Caki2 (cell line): ENCODE results near the gene NR1I3. TPM values are rescaled to one million over a fixed set of nuclear protein-coding genes. Genes with fewer than 3 reads are reported as not detected.

Experiments
- DNase-seq: peaks from one replicate; pipeline ENCODE4 v3.0.0-alpha.2; 2015; ENCODE audit warnings: low read depth
- in situ Hi-C: cut with HindIII; loops from 2 replicates; pipeline ENCODE4 v1.10.0; 2016; ENCODE audit warnings: low sequenced_read_pairs, low pct_unique_long_range_greater_than_20kb, mixed read lengths
- total RNA-seq: library from RNA; depleted of rRNA; stranded (reverse); fragments of >200 nt; shearing (Covaris generic); gene quantifications from 2 replicates; pipeline ENCODE4 v1.2.3, GENCODE V29; 2014; ENCODE audit warnings: low replicate concordance; rRNA removed

Gene NR1I3
- total RNA-seq, 1 experiment from 2014 or later, result not detected

DNA sequence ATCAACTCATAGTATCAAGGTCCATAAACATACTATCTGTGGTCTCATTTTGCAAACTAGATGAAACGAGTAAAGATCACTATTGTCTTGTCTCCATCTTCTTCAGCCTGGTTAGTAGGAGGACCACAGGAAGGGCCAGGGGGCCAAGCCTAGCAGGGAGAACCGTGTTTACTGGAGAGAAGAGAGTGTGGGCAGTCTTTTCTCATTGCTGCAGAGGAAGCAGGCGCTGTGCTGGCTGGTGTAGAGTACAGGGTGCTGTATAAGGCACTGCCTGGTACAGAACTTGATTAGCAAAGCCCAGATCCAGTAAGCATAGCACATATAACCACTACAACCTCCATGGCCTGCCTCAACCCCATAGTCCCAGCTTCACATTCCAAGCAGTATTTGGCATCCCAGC lies 50.7 kb downstream of the NR1I3 start:
- in situ Hi-C loops, result no loop called here
- DNase-seq, result no peak

DNA sequence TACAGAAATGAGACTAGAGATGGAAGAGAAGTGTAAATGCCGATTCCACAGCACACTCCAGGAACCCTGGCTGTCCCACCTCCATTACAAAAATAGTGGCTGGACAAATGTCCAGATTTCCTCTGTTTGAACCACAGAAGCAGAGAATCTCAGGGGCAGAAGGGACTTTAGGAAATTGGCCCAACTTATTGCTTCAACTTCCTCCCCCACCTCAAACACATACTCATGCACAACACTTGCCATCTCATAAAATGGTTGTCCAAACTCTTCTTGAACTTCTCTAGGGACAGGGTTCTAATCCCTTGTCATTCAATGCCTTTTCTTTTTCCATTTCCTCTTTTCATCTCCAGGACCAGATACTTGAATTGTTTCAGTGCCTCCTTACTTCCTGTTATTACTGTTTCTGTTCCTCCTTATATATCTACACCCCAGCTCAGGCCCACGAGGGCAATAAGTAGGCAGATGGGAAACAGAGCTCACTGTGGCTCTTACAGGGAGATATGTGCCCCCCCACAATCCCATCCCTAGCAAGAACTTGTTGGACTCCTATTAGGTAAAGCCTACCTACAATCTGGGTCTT lies 52.2 kb downstream of the NR1I3 start:
- no peak for DNase-seq
- in situ Hi-C loops, result no loop called here

DNA sequence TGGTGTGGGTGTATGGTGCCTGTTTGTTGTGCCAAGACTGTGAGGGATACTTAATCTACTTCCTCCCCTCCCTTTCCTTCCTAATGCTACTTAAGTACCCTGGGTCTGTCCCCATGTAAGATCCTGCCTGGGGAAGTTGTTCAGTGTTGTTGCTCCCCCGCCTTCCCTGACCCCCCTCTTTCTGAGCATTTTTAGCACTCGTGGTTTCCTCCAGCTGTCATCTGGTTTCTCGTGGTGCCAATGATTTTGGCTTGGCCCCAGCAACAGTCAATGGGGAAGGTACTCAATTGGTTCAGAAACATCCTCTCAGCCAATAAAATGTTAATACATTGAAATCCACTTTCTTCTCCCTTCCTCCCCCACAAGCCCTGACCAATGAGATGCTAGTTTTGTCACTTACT lies 52.7 kb downstream of the NR1I3 start:
- no peak for DNase-seq
- in situ Hi-C loops, result no loop called here

DNA sequence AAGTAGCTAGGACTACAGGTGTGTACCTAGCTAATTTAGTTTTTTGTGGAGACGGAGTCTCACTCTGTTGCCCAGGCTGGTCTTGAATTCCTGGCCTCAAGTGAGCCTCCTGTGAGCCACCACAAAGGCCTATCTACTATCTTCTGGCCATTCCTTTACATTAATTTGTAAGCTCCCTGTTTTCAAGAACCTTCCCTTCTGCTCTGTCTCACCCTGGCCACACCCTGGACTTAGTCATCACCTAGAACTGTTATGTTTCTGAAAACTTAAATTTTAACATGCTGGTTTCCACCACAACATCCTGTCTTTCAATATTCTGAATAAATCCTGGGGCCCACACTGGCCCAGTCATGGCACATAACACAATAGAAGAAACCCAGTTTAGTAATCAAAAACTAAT lies 55.8 kb downstream of the NR1I3 start:
- no peak for DNase-seq
- in situ Hi-C loops, result no loop called here

DNA sequence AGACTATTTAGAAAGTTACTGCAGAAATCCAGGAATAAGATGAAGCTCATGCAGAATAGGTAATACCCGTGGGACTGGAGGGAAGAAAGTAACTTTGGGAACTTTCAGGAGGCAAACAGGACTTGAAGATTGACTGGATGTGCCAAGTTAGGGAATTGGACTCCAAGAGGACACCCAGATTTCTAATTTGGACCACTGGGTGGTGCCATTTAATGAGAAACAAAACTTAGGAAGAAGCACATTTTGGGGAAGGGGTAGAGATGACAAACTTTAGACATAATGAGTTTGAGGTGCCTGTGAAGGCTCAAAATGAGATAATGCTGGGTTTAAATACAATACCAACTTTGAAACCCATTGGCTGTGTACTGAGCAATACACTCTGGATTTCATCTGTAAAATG lies 57.4 kb downstream of the NR1I3 start:
- no peak for DNase-seq

DNA sequence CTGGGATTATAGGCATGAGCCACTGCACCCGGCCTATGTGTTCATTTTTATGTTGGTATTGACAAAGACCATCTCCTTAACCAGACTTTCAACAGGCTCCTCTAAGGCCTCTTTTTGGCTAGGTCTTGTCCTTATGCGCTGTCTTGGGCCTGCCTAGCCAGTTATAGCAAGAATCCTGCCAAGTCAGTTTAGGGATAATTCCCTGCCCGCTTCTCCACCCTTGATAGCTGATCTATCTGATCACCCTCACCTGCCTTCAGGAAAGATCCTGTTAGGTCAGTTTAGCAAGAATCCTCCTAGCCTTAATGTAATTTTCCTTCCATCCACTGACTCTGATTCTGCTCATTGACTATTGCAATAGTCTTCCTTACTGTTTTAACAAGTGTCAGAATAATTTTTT lies 58.3 kb downstream of the NR1I3 start:
- no peak for DNase-seq
- in situ Hi-C loops, result no loop called here

More for the DNA sequence above, 57.4 kb downstream of the NR1I3 start:
- in situ Hi-C loops, result no loop called here

Other genes starting within 250 kb of the NR1I3 start
- 17.4 and 41.5 TPM in 2 replicates for gene F11R, start 217.1 kb downstream of the NR1I3 start, total RNA-seq
- 53.5 and 67.6 TPM in 2 replicates for gene TSTD1, start 199.2 kb downstream of the NR1I3 start, total RNA-seq
- 55.3 and 65.1 TPM in 2 replicates for gene USF1, start 192.2 kb downstream of the NR1I3 start, total RNA-seq
- gene ARHGAP30, start 168.3 kb downstream of the NR1I3 start, total RNA-seq, result not detected in 2 replicates
- gene NECTIN4, start 148.6 kb downstream of the NR1I3 start, total RNA-seq, result 0.29 and 0.88 TPM in 2 replicates
- gene KLHDC9, start 139.8 kb downstream of the NR1I3 start, total RNA-seq, result 3.7 and 23.8 TPM in 2 replicates
- gene PFDN2, start 120.2 kb downstream of the NR1I3 start, total RNA-seq, result 23.4 and 34.3 TPM in 2 replicates
- gene NIT1, start 120.1 kb downstream of the NR1I3 start, total RNA-seq, result 32.0 and 38.2 TPM in 2 replicates
- gene DEDD, start 105.5 kb downstream of the NR1I3 start, total RNA-seq, result 17.4 and 39.5 TPM in 2 replicates
- 189 and 204 TPM in 2 replicates for gene UFC1, start 84.2 kb downstream of the NR1I3 start, total RNA-seq
- gene USP21, start 78.7 kb downstream of the NR1I3 start, total RNA-seq, result 3.3 and 7.0 TPM in 2 replicates
- 35.7 and 37.8 TPM in 2 replicates for gene PPOX, start 71.8 kb downstream of the NR1I3 start, total RNA-seq
- 24.0 and 29.0 TPM in 2 replicates for gene B4GALT3, start 60.7 kb downstream of the NR1I3 start, total RNA-seq
- not detected in 2 replicates for gene ADAMTS4, start 39.1 kb downstream of the NR1I3 start, total RNA-seq
- gene NDUFS2, start 35.8 kb downstream of the NR1I3 start, total RNA-seq, result 108 and 118 TPM in 2 replicates
- not detected in 2 replicates for gene FCER1G, start 22.9 kb downstream of the NR1I3 start, total RNA-seq
- gene APOA2, start 14.6 kb downstream of the NR1I3 start, total RNA-seq, result not detected in 2 replicates
- 7.2 and 9.2 TPM in 2 replicates for gene TOMM40L, start 12.1 kb downstream of the NR1I3 start, total RNA-seq
- gene PCP4L1, start 20.5 kb upstream of the NR1I3 start, total RNA-seq, result not detected in 2 replicates
- 0.74 TPM in 1 of 2 replicates, not detected in the other for gene MPZ, start 71.8 kb upstream of the NR1I3 start, total RNA-seq
- gene SDHC, start 76.2 kb upstream of the NR1I3 start, total RNA-seq, result 342 and 387 TPM in 2 replicates
- gene CFAP126, start 129.7 kb upstream of the NR1I3 start, total RNA-seq, result not detected in 2 replicates